Stimulated activated CD4-positive, alpha-beta T cell treated with anti-CD3 and anti-CD28 coated beads, TNF-alpha, amount 100 ng/mL, for 24 hours (primary cell): ENCODE results near the gene PHYH.
"Not testable (repeated sequence)": the region's sequence is repeated elsewhere in the genome, so short reads cannot be mapped to it uniquely, and the experiment has no call there.

Experiments
- DNase-seq, 3 experiments: peaks; one replicate each; pipeline ENCODE4 v3.0.0-alpha.2; 2020; ENCODE audit warnings: low read depth in 3 of 3

The PHYH gene

GRCh38 chr10:13271552-13272163 is 28.2 kb downstream of the PHYH start:
- peak in 2 of 3 experiments; percentile 3 to 43 for DNase-seq

DNA sequence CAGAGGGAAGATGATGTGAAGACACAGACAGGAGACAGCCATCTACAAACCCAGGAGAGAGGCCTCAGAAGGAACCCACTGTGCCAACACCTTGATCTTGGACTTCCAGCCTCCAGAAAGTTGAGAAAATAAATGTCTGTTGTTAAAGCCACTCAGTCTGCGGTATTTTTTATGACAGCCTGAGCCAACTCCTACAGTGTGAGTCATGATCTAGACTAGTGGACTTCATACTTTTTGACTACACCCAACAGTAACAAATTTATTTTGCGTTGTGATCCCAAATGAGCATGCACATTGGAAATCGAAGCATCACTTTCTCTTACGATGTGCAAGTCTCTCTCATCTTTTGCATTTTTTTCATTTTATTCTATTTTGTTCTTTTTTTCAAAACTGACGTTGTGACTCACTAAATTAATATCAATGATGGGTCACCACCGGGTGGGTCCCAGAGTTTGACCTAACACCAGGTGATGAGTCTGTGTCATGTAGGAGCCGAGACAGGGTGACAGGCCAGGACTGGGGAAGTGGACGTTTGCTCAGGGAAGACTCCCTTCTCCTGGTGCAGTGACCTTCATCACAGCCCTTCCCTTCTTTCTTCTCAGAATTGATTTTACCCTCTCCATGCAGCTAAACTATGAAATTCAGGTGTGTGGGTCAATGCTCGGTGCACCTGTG is 28.9 kb downstream of the PHYH start:
- DNase-seq = no peak

GRCh38 chr10:13268841-13269240 is 31.0 kb downstream of the PHYH start:
- no peak for DNase-seq

DNA sequence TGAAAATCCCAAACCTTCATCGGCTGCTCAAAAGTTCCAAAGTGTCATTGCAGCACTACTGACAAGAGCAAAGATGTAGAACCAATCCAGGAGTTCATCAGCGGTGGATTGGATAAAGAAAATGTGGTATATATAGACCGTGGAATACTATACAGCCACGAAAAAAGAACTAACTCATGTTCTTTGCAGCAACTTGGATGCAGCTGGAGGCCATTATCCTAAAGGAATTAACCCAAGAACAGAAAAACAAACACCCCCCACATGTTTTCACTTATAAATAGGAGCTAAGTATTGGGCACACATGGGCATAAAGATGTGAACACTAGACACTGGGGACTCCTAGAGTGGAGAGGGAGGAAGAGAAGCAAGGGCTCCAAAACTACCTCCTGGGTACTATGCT is 31.6 kb downstream of the PHYH start:
- no peak for DNase-seq

DNA sequence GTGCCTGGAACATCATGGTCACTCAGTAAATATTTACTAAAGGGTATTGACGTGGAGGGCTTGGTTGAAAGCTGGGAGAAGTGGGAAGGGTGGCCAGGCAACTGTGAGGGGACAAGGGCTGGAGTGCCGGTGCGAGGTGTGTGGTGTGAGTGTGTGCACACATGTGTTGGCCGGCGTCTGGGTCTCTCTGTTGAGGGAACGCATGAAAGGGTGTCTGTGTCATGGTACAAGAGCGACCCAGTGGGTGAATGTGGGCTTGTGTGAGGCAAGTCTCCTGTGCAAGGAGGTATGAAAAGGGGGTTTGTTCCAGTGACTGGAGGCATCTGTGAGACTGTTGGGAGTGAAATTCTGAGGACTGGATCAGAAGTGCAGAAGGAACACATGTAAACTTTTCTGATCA is 36.3 kb downstream of the PHYH start:
- DNase-seq = no peak

- no peak for DNase-seq
These were observed 37.4 kb downstream of the PHYH start for GRCh38 chr10:13262433-13262832.

- DNase-seq = no peak
These were observed 42.2 kb downstream of the PHYH start for GRCh38 chr10:13257621-13258140.

- DNase-seq = no peak
These were observed 43.2 kb downstream of the PHYH start for GRCh38 chr10:13256627-13257026.

- no peak for DNase-seq
These were observed 46.1 kb downstream of the PHYH start for GRCh38 chr10:13253726-13254125.

DNA sequence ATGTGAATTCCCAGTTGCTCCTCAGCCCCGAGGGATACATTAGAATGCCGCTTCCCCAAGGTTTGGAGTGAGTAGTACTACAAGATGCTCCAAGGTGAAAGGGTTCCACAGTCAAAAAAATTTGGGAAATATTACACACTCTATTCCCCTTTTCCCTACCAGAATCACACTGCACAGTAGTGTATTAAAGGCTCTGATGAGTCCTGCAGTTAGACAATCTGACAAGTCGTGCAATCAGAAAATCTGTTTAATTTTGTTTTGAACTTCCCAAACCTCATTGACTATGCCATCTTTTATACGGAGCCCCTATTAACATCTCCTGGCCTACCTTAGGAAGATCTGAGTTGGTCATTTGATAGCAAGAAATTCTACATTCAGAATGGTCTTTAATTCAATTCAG is 52.1 kb downstream of the PHYH start:
- DNase-seq = no peak

DNA sequence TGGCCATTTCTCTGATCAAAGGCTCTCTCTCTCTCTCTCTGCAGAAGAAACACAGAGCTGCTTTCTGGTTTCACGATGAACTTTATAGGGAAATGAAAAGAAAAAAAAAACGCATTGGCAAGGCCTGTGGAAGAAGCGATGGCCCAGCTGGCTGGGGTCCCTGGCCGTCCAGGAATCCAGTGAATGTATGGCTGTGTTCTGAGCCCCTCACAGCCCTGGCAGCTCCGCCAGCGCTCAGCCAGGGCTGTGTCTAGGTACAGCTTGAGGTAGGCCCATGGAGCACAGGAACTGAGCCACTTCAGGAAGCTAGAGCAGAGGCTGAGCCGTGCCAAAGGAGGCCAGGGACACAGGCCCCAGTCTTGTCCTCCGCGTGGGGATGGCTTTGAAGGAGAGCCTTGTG is 52.6 kb downstream of the PHYH start:
- no peak for DNase-seq

- DNase-seq = not testable (repeated sequence)
These were observed 57.6 kb downstream of the PHYH start for GRCh38 chr10:13242260-13242659.

DNA sequence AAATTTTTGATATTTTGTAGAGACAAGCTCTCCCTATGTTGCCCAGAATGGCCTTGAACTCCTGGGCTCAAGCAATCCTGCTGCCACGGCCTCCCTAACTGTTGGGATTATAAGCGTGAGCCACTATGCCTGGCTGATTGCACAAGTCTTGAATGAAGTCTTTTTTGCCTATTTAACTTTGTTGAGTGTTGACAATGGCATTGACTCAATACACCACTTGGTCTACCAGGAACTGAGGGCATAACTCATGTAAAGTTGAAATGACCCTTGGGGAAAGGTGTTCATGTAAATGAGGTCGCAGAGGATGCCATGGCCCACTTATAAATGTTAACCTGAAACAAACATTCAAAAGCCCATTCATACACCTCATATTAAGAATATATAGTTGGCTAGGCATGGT is 58.3 kb downstream of the PHYH start:
- no peak for DNase-seq

GRCh38 chr10:13239923-13240322 is 59.9 kb downstream of the PHYH start:
- DNase-seq = no peak

DNA sequence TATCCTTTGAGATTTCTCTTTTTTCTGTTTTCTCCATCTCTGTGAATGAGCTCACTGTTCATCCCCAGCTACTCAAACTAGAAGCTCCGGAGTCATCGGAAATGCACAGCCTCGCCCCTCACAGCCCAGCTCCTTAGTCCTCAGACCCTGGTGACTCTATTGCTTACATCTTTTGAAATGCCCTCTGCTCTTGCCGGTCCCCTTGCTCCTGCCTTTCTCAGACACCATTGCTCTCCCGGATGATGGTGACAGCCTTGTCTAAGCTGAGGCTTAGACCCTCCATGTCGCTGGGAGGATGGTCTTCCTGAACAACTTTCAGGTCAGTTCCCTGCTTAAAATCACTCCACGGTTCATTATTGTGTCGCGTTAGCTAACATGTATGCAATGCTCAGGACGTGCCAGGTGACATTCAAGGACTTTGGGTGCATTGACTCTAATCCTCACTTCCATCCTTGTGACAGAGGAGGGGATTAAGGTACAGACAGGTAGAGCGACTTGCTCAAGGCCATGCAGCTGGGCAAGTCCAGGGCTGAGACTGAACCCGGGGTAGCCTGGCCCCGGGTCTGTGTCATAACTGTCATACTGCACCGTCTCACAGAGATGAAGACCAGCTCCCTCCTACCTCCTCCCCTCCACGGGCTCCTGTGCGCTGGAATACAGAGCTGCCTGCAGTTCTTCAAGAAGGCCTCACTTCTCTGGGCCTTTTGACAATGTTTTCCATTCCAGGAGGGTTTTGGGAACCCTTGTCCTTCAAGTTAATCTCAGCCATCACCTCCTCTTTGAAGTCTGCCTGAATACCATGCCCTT is 61.4 kb downstream of the PHYH start:
- no peak for DNase-seq

DNA sequence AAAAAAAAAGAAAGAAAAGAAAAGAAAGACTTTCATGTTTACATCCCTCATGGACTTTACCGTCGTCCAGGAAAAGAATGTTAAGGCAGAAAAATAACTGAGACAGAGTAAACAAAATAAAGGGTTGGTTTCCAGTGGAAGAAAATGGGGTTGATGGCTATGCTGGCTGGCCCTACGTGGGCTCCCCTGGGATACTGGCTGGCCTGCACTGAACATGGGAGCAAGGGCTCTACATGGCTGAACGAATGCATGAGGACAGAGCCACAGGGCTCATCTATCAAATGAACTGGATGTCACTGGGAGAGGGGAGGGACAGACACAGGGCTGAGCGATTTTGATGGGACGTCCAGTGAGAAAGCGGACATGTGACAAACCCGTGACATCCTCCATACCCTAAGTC is 63.2 kb downstream of the PHYH start:
- DNase-seq = no peak

GRCh38 chr10:13234736-13235135 is 65.1 kb downstream of the PHYH start:
- DNase-seq = not testable (repeated sequence)

- DNase-seq = no peak
These were observed 65.7 kb downstream of the PHYH start, which contains the start of gene UCMA for GRCh38 chr10:13234172-13234571. UCMA (minus strand) TSS chr10:13234374; CDS start chr10:13234258, 116 bp downstream.

DNA sequence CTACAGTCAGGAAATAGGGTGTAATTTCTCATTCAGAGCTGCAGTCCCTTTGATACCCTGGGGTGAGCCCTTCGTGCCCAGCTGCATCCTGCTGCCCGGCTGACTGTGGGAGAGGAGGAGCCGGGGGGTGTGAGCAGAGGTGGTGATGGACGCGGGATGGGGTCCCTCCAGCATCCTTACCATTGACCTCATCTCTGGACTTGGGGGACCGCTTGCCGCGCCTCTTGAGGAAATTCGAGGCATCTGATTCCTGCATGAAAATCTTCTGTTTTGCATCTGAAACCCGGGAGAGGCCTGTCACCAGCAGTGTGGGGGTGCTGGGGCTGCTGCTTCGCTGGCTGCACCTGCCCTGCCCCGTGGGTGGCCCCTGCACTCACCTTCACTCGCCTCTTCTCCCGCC is 66.5 kb downstream of the PHYH start:
- DNase-seq = no peak

- no peak for DNase-seq
These were observed 68.1 kb downstream of the PHYH start for GRCh38 chr10:13231808-13232207.

DNA sequence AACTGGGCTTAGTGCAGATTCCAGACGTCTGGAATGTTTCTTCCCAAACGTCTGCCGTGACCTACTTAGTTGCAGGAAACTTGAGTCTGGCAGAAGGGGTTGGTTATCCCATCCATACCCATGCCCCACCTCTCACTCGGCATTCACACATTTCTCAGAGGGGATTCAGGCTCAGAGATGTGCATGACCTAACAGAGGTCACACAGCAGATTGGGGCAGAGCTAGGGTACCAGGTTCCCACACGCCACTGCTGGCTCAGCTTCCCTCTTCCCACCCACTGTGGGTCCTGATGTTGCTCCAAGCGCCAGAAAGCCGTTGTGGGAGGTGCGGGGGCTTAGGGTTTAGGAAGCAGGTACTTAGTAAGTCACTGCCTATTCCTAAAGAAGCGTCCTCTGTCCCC is 68.7 kb downstream of the PHYH start:
- DNase-seq = no peak
